Measurements from ENCODE around the gene ANKS3.

ANKS3 gene

DNA sequence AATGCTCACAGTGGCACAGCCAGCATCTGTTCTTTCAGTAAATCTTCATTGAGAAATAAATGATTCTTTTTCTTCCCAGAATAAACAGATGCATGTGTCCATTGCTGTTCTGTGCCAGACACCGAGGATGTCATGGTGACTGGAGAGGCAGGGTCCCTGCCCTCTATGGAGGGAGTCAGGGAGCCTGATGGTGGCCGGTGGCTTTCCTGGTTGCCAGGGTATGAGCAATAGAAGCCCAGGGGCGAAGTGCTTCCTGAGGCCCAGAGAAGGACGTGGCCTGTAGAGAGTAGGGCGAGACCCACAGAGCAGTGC lies 70.7 kb downstream of the ANKS3 start:
- in situ Hi-C loops (cut with MboI; ENCODE audit: low sequenced_read_pairs, unreplicated experiment) = no loop called here
- DNase-seq (ENCODE audit: low spot score) = no peak
- TF ChIP-seq, protein P1, sequence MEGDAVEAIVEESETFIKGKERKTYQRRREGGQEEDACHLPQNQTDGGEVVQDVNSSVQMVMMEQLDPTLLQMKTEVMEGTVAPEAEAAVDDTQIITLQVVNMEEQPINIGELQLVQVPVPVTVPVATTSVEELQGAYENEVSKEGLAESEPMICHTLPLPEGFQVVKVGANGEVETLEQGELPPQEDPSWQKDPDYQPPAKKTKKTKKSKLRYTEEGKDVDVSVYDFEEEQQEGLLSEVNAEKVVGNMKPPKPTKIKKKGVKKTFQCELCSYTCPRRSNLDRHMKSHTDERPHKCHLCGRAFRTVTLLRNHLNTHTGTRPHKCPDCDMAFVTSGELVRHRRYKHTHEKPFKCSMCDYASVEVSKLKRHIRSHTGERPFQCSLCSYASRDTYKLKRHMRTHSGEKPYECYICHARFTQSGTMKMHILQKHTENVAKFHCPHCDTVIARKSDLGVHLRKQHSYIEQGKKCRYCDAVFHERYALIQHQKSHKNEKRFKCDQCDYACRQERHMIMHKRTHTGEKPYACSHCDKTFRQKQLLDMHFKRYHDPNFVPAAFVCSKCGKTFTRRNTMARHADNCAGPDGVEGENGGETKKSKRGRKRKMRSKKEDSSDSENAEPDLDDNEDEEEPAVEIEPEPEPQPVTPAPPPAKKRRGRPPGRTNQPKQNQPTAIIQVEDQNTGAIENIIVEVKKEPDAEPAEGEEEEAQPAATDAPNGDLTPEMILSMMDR (IDR thresholded peaks at IDR 0.05; ENCODE audit: borderline replicate concordance, control extremely low read depth, extremely low read depth, insufficient read depth, missing control alignments) = no peak

DNA sequence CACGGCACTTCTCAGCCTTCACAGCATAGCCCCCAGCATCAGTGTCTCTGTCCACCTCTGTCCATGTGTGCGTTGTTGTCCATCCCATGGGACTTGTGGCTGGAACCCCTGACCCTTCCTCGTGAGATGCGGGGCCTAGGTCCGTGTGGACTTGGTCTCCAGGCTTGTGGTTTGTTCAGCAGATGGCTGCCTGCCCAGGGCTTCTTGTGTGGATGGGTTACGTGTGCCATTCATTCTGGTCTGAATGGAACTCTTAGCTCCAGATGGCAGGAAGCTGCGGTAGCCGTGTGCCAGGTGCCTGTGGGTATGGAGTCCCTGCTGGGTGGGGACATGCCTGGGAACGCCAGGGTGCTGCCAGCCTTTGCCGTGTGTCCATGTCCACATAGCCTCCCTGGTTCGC lies 72.4 kb downstream of the ANKS3 start:
- in situ Hi-C loops (cut with MboI; ENCODE audit: low sequenced_read_pairs, unreplicated experiment) = no loop called here
- DNase-seq (ENCODE audit: low spot score) = no peak
- TF ChIP-seq, protein P1 (IDR thresholded peaks at IDR 0.05; ENCODE audit: borderline replicate concordance, control extremely low read depth, extremely low read depth, insufficient read depth, missing control alignments) = no peak

DNA sequence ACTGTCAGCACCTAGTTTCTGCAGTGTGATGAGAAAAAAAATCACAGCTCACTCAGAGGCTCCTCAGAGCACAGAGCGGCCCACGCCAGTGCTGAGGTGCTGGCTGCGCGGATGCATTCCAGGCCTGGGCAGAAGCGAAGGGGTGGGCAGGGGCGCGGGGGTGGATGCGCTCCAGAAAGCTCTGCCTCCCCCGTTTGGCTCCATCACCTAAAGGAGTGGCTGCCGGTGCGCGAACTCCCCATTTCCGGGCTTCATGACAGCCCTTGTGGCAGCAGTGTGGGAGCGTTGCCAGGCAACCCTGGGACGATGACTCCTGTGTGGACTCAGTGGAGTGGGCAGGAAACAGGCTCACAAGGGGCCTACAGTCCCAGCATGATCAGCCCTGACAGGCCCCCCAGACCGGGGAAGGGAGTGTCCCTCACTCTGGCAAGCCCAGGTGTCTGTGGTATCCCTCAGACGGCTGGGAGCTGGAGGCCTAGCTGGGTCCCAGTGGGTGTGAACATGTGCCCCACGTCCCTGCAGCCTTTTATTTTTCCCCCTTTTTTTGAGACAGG lies 73.5 kb downstream of the ANKS3 start:
- in situ Hi-C loops (cut with MboI; ENCODE audit: low sequenced_read_pairs, unreplicated experiment) = no loop called here
- peak; percentile 84 for DNase-seq (ENCODE audit: low spot score)
- TF ChIP-seq, protein P1 (IDR thresholded peaks at IDR 0.05; ENCODE audit: borderline replicate concordance, control extremely low read depth, extremely low read depth, insufficient read depth, missing control alignments) = no peak

DNA sequence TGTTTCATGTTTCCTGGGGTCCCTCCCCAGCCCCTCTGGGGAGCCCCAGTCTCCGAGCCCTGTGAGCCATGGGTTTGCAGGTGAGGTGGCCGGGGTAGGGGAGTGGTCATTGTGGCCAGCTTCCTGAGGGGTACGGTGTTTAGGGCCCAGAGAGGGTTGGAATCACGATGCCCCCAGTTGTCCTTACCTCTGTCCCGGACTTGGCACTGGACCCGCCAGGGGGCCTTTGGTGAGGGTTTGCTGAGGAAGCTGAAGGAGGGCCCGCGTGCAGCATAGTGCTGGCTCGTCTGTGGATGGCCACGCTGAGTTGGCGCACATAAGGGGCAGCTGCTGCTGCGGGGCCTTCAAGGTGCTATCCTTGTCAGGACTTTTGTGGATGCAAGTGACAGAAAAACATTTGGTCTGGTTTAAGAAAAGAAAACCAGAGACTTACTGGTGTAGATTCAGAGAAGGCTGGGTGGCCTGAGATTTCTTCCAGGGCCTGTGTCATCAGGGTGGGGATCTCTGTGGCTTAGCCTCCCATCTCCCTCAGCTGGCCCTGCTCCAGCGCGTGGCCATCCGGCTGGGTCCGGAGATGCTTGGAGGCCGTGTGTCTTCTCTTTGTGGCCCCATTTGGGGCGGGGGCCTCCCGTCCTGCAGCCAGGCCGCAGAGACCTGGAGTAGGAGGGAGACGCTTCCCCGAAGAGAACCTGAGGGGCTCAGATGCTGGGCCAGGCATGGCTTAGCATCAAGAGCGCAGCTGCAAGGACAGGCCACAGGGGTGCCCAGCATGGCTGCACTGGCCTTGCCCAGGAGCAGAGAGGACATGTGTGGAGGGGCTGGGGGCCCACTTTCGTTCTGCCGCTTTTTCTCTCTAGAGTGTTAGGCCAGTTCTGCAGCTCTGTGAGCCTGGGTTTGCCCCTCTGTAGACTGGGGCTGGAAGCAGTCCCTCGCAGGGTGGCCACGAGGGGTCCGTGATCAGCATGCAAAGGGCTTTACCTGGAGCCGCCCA lies 74.4 kb downstream of the ANKS3 start:
- TF ChIP-seq, protein P1 (IDR thresholded peaks at IDR 0.05; ENCODE audit: borderline replicate concordance, control extremely low read depth, extremely low read depth, insufficient read depth, missing control alignments) = no peak
- in situ Hi-C loops (cut with MboI; ENCODE audit: low sequenced_read_pairs, unreplicated experiment) = no loop called here
- no peak for DNase-seq (ENCODE audit: low spot score)

DNA sequence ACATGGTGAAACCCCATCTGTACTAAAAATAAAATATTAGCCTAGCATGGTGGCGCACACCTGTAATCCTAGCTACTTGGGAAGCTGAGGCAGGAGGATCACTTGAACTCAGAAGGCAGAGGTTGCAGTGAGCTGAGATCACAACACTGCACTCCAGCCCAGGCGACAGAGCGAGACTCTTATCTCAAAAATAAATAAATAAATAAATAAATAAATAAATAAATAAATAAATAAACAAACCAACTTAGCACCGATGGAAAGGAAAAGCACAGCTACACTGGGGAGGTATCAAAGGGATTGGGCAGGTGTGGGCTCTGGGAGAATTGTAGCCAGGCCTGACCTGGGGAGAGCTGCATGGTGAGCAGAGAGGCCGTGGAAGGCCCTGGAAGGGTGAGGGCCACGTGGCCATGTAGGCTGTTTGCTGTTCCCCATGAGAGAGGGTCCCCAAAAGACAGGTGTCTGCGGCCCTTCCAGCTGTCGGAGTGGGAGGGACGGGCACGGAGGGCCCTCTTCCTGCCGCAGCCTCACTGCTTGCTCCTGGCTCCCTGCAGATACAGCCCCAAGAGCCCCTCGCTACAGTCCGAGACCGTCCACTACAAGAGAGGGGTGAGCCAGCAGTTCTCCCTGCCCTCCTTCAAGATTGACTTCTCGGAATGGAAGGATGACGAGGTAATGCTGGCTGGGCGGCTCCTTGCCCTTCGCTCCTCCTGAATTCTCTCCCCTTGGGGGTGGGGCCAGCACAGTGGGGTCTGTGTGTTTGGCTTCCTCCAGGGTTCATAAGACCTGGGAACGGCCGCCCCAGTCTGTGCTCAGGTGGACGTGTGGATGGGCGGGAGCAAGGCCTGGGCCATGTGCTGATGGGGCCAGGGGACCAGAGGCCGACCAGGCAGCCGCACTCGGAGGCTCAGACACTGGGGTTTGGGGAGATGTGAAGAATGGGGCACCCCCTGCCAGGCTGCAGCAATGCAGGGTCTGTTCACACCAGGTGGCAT lies 77.1 kb downstream of the ANKS3 start:
- in situ Hi-C loops (cut with MboI; ENCODE audit: low sequenced_read_pairs, unreplicated experiment) = no loop called here
- no peak for DNase-seq (ENCODE audit: low spot score)
- TF ChIP-seq, protein P1 (IDR thresholded peaks at IDR 0.05; ENCODE audit: borderline replicate concordance, control extremely low read depth, extremely low read depth, insufficient read depth, missing control alignments) = no peak

DNA sequence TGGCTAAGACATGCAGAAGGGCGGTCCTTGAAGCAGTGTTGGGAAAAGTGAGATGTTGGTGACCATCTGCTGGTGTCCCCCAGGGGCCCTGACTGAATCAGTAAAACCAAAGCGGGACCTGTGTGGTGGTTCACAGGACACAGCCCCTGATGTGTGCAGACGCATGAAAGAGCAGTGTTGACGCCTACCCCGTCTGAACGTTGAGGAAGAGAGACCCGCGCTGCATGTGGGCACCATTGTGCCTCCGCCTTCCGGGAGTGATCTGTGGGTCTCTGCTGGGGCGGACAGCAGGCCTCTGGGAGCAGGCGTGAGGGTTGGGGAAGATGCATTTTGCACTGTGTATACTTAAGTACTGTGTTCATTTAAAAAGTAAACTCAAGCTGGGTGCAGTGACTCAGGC lies 77.8 kb downstream of the ANKS3 start:
- TF ChIP-seq, protein P1 (IDR thresholded peaks at IDR 0.05; ENCODE audit: borderline replicate concordance, control extremely low read depth, extremely low read depth, insufficient read depth, missing control alignments) = no peak
- in situ Hi-C loops (cut with MboI; ENCODE audit: low sequenced_read_pairs, unreplicated experiment) = no loop called here
- no peak for DNase-seq (ENCODE audit: low spot score)

All from GM13976 (cell line).